ENCODE results near the gene DGCR8.

The DGCR8 gene

GRCh38 chr22:20109411-20110358, 29.6 kb downstream of the DGCR8 start:
- DNase-seq (ENCODE audit: low read depth in 2 of 2): no peak

DNA sequence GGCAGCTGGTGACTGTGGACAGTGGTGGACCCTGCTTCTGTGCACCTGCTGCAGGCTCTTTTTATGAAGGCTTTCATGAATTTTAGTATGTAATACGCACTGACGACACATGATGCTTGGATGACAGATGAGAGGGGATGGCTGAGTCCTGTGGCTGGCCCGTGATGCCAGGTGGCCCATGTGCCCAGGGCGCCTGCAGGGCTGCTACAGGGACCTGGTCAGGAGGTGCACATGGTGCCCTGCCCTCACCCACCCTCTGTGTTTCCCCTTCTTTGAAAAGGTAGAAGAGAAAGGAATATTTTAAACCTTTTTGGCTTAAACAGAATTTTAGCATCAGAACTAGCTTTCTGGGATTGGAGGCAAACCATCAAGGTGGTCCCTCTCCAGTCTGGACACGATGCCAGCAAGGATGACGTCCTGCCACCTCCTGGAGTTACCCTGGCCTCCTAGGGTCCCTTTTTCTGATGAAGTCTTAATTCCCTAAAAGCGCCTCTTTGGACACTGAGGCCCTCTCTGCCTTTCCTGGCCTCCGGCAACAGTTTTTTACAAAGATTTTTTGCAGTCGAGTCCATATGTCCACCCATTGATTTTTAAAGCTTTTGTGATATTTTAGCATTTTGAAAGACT, 30.4 kb downstream of the DGCR8 start:
- no peak for DNase-seq (ENCODE audit: low read depth in 2 of 2)

- DNase-seq (ENCODE audit: low read depth in 2 of 2): no peak
Observed at GRCh38 chr22:20111045-20111688, 31.1 kb downstream of the DGCR8 start.

- no peak for DNase-seq (ENCODE audit: low read depth in 2 of 2)
Observed at GRCh38 chr22:20111689-20112622, 31.9 kb downstream of the DGCR8 start.

DNA sequence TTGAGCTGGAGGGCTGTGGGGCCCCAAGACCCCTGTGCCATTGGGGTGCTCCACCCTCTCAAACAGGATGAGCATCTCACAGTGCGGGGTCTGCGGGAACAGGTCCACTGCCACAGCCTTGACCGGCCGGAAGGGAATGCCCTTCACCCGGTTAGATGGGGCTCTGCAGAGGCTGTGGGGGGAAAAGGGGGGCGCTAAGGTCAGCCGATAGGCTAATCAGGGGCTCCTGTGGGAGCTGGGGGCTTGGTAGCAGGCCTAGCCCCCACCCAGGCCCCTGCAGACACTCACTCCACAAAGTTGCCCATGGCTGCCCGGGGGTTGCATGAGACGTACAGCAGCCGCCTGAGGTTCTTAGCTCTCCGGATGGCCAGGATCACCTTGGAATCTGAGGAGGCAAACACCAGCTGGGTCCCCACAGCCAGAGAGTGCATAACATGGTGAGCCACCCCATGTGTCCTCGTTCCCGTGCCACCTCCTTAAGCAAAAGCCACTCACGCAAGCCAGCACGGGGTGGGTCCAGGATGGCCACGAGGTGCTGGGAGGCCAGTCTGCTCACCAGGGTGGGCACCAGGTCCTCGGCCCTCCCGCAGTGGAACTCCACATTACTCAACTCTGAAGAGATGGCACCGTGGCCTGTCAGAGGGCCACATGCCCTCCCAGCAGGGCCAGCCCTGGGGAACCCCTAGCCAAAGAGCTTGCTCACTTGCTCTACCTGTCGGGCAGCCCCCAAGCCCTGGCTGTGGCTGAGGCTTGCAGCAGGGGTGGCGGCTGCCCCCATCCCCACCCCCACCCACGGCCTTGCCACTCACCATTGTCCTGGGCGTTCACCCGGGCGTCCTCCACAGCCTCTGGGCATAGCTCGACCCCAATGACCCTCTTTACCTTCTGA, 32.8 kb downstream of the DGCR8 start:
- no peak for DNase-seq (ENCODE audit: low read depth in 2 of 2)

DNA sequence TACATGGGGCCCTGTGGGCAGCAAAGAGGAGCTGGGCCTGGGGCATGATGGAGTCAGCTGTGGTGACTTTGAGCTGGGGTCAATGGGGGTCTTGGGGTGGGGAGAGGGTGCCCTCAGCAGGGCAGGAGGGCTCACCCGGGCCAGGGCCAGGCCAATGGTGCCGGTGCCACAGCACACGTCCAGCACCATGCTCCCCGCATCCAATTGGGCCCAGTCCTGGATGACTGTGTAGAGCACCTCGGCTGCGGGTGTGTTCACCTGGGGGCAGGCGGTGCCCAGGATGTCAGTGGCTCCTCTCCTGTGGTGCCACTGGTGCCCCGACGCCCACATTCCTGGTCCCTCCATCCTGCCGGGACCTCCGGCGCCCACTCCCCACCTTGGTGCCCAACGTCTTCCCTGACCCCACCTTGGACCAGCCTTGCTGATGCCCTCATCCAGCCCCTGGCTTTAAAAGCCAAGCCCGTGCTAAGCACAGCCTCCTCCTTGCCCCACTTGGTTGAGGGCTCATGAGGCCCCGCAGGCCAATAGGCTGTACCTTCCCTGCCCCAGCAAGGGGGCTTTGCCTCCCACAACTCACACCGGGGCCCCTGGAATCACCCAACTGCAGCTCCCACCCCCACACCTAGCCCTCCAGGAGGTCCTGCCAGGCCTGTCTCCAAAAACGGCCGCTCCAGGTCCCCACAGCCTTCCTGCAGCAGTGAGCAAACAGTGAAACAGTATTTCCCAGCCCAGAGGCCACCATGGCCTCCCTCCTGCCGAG, 33.7 kb downstream of the DGCR8 start:
- no peak for DNase-seq (ENCODE audit: low read depth in 2 of 2)

DNA sequence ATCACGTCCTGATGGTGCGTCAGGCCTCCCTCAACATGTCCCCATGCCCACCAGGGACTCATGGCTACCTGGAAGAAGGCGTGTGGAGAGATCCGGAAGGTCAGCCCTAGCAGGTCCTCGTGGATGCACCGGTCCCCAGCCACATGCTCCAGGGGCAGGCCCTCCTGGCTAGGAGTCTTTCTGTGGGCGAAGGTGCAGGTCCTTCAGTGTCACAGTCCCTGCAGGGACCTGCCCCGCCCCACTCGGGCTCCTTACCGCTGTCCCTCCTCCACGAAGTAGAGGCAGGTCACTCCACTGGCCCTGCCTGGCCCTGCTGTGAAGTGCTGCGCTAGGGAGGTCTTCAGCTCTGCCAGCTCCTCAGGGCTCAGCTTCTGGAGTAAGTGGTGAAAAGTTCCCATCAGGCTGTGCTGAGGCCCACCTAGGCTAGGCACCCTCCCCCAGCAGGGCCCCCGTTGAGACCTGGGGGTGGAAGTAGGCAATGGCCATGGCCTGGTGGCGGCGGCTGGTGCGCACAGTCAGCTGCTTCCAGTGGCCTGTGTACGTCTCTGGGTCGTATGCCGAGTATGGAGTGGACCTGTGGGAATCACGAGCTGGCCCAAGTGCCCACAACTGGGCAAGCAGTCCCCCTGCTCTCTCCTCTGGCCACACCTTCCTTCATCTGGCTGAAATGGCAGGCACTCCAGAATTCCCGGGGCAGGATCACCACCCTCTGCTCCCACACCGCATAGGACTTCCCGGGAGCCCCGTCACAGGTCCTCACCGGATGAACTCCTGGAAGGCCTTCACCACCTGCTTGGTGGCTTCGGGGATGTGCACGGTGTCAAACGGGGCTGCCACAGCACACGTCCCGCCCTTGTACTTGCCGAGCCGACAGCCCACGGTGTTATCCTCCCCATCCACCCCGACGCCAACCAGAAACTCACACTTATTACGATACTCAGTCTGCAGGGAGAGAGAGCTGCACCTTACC, 34.8 kb downstream of the DGCR8 start:
- no peak for DNase-seq (ENCODE audit: low read depth in 2 of 2)

GRCh38 chr22:20115691-20116375, 35.8 kb downstream of the DGCR8 start, which contains the start of gene RANBP1:
Gene RANBP1 (plus strand): TSS chr22:20116104. CDS start chr22:20116185, 81 bp downstream.
- no peak for DNase-seq (ENCODE audit: low read depth in 2 of 2)

GRCh38 chr22:20116376-20116950, 36.4 kb downstream of the DGCR8 start:
- DNase-seq (ENCODE audit: low read depth in 2 of 2): no peak

- peak; percentile 87 to 92 for DNase-seq (ENCODE audit: low read depth in 2 of 2)
Observed at GRCh38 chr22:20116951-20117632, 37.1 kb downstream of the DGCR8 start, which contains the start of gene TRMT2A. Gene TRMT2A (minus strand): TSS chr22:20117226. CDS start chr22:20116906, 320 bp downstream.

GRCh38 chr22:20117633-20118299, 37.7 kb downstream of the DGCR8 start:
- peak; percentile 15 to 58 for DNase-seq (ENCODE audit: low read depth in 2 of 2)

- DNase-seq (ENCODE audit: low read depth in 2 of 2): no peak
Observed at GRCh38 chr22:20118300-20119020, 38.4 kb downstream of the DGCR8 start.

GRCh38 chr22:20121856-20122415, 41.9 kb downstream of the DGCR8 start:
- DNase-seq (ENCODE audit: low read depth in 2 of 2): no peak

DNA sequence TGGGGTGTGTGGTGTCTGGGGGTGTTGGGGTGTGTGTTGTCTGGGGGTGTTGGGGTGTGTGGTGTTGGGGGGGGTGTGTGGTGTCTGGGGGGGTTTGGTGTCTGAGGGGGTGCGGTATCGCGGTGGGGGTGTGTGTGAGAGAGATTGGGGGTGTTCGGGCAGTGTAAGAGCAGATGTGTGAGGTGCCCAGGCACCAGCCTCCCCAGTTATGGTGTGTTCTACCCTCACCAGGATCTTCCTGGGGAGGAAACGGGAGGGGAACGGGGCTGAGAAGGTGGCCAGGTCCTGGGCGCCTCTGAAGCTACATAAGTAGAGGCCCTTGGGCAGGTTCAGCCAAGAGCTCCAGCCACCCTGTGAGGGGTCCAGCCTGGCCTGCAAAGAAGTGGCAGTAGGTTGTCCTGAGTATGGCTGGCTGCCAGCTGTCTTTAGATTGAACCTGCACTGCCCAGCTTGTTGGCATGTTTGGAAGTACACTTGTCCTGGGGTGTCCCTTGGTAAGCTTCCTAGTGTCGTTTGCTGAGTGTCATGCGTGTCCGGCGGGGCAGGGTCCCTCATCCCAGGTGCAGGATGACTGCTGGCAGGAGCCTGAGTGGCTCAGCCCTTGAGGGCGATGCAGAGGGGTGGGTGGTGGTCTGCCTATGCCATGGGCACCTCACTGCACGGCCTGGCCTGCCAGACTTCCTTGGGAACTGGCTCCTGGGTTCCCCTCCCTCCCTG, 43.5 kb downstream of the DGCR8 start:
- DNase-seq (ENCODE audit: low read depth in 2 of 2): no peak
